HepG2 (cell line): ENCODE measurements around the gene NOTUM. TPM values are rescaled to one million over a fixed set of nuclear protein-coding genes. Genes with fewer than 3 reads are reported as not detected.
A peak's percentile ranks its signal among the peaks of the same experiment; 100 is the strongest.

Experiments
- BHLHE40 ChIP-seq: IDR thresholded peaks from 2 replicates; pipeline ENCODE4 v1.6.1; 2011; ENCODE audit warnings: low read length, improper control_type of control experiment
- CERS6 ChIP-seq: sonication (generic); formaldehyde crosslinking; IDR thresholded peaks from 2 replicates; pipeline ENCODE4 v1.5.0; 2020; ENCODE audit warnings: missing genetic modification reagents
- DPF2 ChIP-seq: sonication (generic); formaldehyde crosslinking; IDR thresholded peaks from 2 replicates; pipeline ENCODE4 v1.4.0; 2020; ENCODE audit warnings: mild to moderate bottlenecking, low read depth, missing genetic modification reagents, borderline replicate concordance
- ELF3 ChIP-seq: IDR thresholded peaks from 2 replicates; pipeline ENCODE4 v1.6.1; 2016; ENCODE audit warnings: missing genetic modification reagents, missing compliant biosample characterization
- GTF2F1 ChIP-seq: fragments of 150-350 bp; IDR thresholded peaks from 2 replicates; pipeline ENCODE4 v1.6.1; 2014; ENCODE audit warnings: low read length
- HHEX ChIP-seq: IDR thresholded peaks from 2 replicates; pipeline ENCODE4 v1.6.1; 2016; ENCODE audit warnings: control low read depth
- IKZF4 ChIP-seq: sonication (generic); formaldehyde crosslinking; IDR thresholded peaks from 2 replicates; pipeline ENCODE4 v1.5.1; 2020; ENCODE audit warnings: borderline replicate concordance, mild to moderate bottlenecking, low read depth, missing genetic modification reagents; ENCODE audit errors: not compliant biosample characterization
- ISX ChIP-seq: sonication (generic); formaldehyde crosslinking; conservative IDR thresholded peaks from 2 replicates; pipeline ENCODE4 v1.5.0; 2020; ENCODE audit warnings: missing genetic modification reagents
- PHF5A ChIP-seq: IDR thresholded peaks from one replicate; pipeline ENCODE4 v1.6.1; 2018; ENCODE audit warnings: low read depth, missing genetic modification reagents; ENCODE audit not compliant: unreplicated experiment
- ZBTB40 ChIP-seq, 2 experiments: fragments of 450-650 bp in 1 of 2; sonication (generic) in 1 of 2; formaldehyde crosslinking in 1 of 2; IDR thresholded peaks; 2 replicates each; pipeline versions ENCODE4 v1.6.1 to v1.8.0; 2016 to 2022; ENCODE audit warnings: antibody characterized with exemption in 1 of 2, mild to moderate bottlenecking in 1 of 2, missing genetic modification reagents in 1 of 2
- ZBTB7A ChIP-seq: sonication (generic); formaldehyde crosslinking; IDR thresholded peaks from 2 replicates; pipeline ENCODE4 v1.8.0; 2022; ENCODE audit warnings: mild to moderate bottlenecking, missing genetic modification reagents
- ZNF333 ChIP-seq: sonication (generic); formaldehyde crosslinking; IDR thresholded peaks from 2 replicates; pipeline ENCODE4 v1.4.0; 2020; ENCODE audit warnings: mild to moderate bottlenecking, missing genetic modification reagents, borderline replicate concordance
- ZNF678 ChIP-seq: sonication (generic); formaldehyde crosslinking; IDR thresholded peaks from 2 replicates; pipeline ENCODE4 v1.4.0; 2020; ENCODE audit warnings: mild to moderate bottlenecking, missing genetic modification reagents
- ZNF720 ChIP-seq: sonication (generic); formaldehyde crosslinking; IDR thresholded peaks from 2 replicates; pipeline ENCODE4 v1.4.0; 2020; ENCODE audit warnings: missing genetic modification reagents
- ZNF766 ChIP-seq: sonication (generic); formaldehyde crosslinking; IDR thresholded peaks from 2 replicates; pipeline ENCODE4 v1.5.0; 2020; ENCODE audit warnings: missing genetic modification reagents, borderline replicate concordance
- ZNF816 ChIP-seq: sonication (generic); formaldehyde crosslinking; IDR thresholded peaks from 2 replicates; pipeline ENCODE4 v1.8.0; 2022; ENCODE audit warnings: missing genetic modification reagents, mild to moderate bottlenecking, borderline replicate concordance
- polyA plus RNA-seq, 8 experiments: library from polyadenylated mRNA; depleted of rRNA in 3 of 8; stranded (reverse) in 7 of 8; unstranded in 1 of 8; fragments of >200 nt; fragmentation: Illumina TruSeq in 4 of 8; extraction: Trizol in 4 of 8; gene quantifications; 2 replicates each; pipeline versions ENCODE4 v1.2.1 to v1.2.3, GENCODE V29; 2011 to 2016; ENCODE audit warnings: low read depth in 4 of 8, missing spikeins in 1 of 8, mixed read lengths in 1 of 8; ENCODE audit not compliant: insufficient read depth in 1 of 8
- total RNA-seq, 5 experiments: library from RNA; depleted of rRNA; stranded (reverse); fragments of >200 nt; fragmentation: Illumina TruSeq; extraction: Trizol; gene quantifications; 2 replicates each; pipeline ENCODE4 v1.2.3, GENCODE V29; 2016; ENCODE audit warnings: low read depth in 1 of 5
- TF ChIP-seq, protein P1 (sequence below): sonication (generic); formaldehyde crosslinking; IDR thresholded peaks from 2 replicates; pipeline ENCODE4 v1.8.1; 2023; ENCODE audit warnings: missing genetic modification reagents, mild to moderate bottlenecking, borderline replicate concordance

NOTUM gene
- total and polyA plus RNA-seq, 2 of the 13 experiments (the other 11 are each of a cell fraction or from before 2014, with no cell fraction given): 150 to 160 TPM

DNA sequence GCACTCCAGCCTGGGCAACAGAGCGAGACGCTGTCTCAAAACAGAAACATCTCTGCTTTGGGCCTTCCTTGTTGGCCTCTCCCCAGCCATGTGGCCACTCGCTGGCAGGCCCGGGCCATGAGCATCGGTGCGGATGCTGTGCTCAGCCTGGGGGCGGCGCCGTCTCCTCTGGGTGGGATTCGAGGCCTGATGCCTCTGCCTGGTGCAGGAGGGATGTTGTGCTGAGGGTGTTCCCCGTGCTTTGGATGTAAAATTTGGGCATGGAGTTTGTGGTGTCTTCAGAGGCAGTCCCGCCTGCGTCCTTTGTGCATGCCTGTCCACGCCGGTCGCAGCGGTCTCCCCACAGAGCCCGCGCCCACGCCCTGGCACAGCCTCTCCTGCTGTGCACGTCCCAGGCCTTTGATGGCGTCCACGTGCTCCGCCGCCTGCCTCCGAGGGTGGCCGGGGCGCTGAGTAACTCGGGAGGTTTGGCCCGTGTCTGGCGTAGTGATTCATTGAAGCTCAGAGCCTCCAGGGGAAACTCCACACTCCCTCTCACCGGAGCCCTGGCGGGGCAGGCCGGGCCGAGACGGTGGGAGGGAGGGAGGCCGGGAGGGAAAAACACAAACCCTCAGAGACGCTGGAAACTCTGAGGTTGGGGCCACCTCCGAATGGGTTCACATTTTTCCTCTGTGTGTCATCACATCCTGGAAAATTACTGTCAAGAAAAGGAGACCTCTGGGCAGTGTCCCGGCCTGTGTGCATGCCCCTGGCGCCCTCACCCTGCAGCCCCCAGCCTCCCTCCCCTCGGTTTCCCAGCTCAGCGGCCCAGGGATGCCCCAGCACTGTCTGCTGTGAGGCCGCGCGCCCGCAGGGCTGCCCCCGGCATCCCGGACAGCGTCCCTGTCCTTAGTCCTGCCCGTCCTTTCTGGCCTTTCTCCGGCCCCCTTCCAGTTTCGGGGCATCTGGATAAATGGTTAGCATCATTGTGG is 42.7 kb upstream of the NOTUM start (continued):
- no peak for TF ChIP-seq ZBTB40 (IDR thresholded peaks at IDR 0.05)
- TF ChIP-seq ZBTB40 (CRISPR knock-in tag; IDR thresholded peaks at IDR 0.05): peak; percentile 88
- TF ChIP-seq, protein P1, sequence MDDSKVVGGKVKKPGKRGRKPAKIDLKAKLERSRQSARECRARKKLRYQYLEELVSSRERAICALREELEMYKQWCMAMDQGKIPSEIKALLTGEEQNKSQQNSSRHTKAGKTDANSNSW: no peak; the same call in 1 of the 2 replicates
- TF ChIP-seq ZNF333 (CRISPR knock-in tag): no peak; the same call in 1 of the 2 replicates
- TF ChIP-seq ZNF766 (CRISPR knock-in tag): peak; percentile 63; the same call in 1 of the 2 replicates
- no peak for TF ChIP-seq IKZF4 (CRISPR knock-in tag)
- TF ChIP-seq ISX (CRISPR knock-in tag): no peak
- peak; percentile 23 for TF ChIP-seq PHF5A
- no peak for TF ChIP-seq ZBTB7A (CRISPR knock-in tag)
- TF ChIP-seq ZNF816: no peak
- no peak for TF ChIP-seq ZNF678 (CRISPR knock-in tag)
- TF ChIP-seq BHLHE40: peak; percentile 88
- peak; percentile 83; the same call in 1 of the 2 replicates for TF ChIP-seq CERS6 (CRISPR knock-in tag)
- TF ChIP-seq HHEX (CRISPR knock-in tag): no peak
- TF ChIP-seq GTF2F1: no peak
- TF ChIP-seq ZNF720 (CRISPR knock-in tag): no peak; the same call in 1 of the 2 replicates
- peak; percentile 70 for TF ChIP-seq ELF3 (CRISPR knock-in tag)
- 0 out of 2 replicates have a peak, but pooled peaks have one; percentile 12 for TF ChIP-seq DPF2
